GM23248 (cell line): ENCODE measurements around the gene PTPN21. TPM values are rescaled to one million over a fixed set of nuclear protein-coding genes. Genes with fewer than 3 reads are reported as not detected.

Source experiments
- DNase-seq: peaks from one replicate; pipeline ENCODE4 v3.0.0-alpha.2; 2015
- H2AFZ ChIP-seq: fragments of 200-600 bp; sonication (generic); 2 replicates; pipeline ENCODE4 v1.6.1; 2016; ENCODE audit warnings: antibody characterized with exemption
- H3F3A ChIP-seq: fragments of 200-600 bp; sonication (generic); 2 replicates; pipeline ENCODE4 v1.6.1; 2016; ENCODE audit warnings: mild to moderate bottlenecking, antibody characterized with exemption, mixed run types; ENCODE audit not compliant: insufficient read depth
- H3K27ac ChIP-seq: fragments of 200-600 bp; sonication (generic); 2 replicates; pipeline ENCODE4 v1.5.1; 2016; ENCODE audit warnings: mild to moderate bottlenecking
- H3K27me3 ChIP-seq: fragments of 200-600 bp; sonication (generic); replicated peaks from 2 replicates; pipeline ENCODE4 v1.6.1; 2016; ENCODE audit warnings: mild to moderate bottlenecking; ENCODE audit not compliant: insufficient read depth
- H3K36me3 ChIP-seq: fragments of 200-600 bp; sonication (generic); 2 replicates; pipeline ENCODE4 v1.6.1; 2016; ENCODE audit warnings: low read depth, mild to moderate bottlenecking
- H3K4me1 ChIP-seq: fragments of 200-600 bp; sonication (generic); 2 replicates; pipeline ENCODE4 v1.6.1; 2016; ENCODE audit warnings: mild to moderate bottlenecking; ENCODE audit not compliant: insufficient read depth
- H3K4me2 ChIP-seq: fragments of 200-600 bp; sonication (generic); one replicate; pipeline ENCODE4 v1.6.1; 2016; ENCODE audit warnings: mild to moderate bottlenecking; ENCODE audit not compliant: unreplicated experiment
- H3K4me3 ChIP-seq: fragments of 200-600 bp; sonication (generic); 2 replicates; pipeline ENCODE4 v1.5.1; 2016; ENCODE audit warnings: mild to moderate bottlenecking
- H3K79me2 ChIP-seq: fragments of 200-600 bp; sonication (generic); 2 replicates; pipeline ENCODE4 v1.6.1; 2016; ENCODE audit warnings: mild to moderate bottlenecking; ENCODE audit not compliant: insufficient read depth
- H3K9ac ChIP-seq: fragments of 200-600 bp; sonication (generic); 2 replicates; pipeline ENCODE4 v1.6.1; 2016; ENCODE audit warnings: mild to moderate bottlenecking
- H3K9me2 ChIP-seq: fragments of 200-600 bp; sonication (generic); 2 replicates; pipeline ENCODE4 v1.6.1; 2016; ENCODE audit warnings: mixed run types, mild to moderate bottlenecking, moderate library complexity; ENCODE audit not compliant: insufficient read depth
- H3K9me3 ChIP-seq: fragments of 200-600 bp; sonication (generic); one replicate; pipeline ENCODE4 v1.6.1; 2017; ENCODE audit warnings: low read depth
- H4K20me1 ChIP-seq: fragments of 200-600 bp; sonication (generic); 2 replicates; pipeline ENCODE4 v1.6.0; 2016; ENCODE audit not compliant: insufficient read depth
- EZH2 ChIP-seq: fragments of 200-600 bp; sonication (generic); IDR thresholded peaks from 2 replicates; pipeline ENCODE4 v1.6.1; 2018; ENCODE audit warnings: antibody characterized with exemption, mild to moderate bottlenecking; ENCODE audit not compliant: insufficient read depth, poor library complexity, severe bottlenecking
- EZH2phosphoT487 ChIP-seq: fragments of 200-600 bp; sonication (generic); IDR thresholded peaks from 2 replicates; pipeline ENCODE4 v1.6.1; 2018; ENCODE audit warnings: antibody characterized with exemption, moderate library complexity, mild to moderate bottlenecking, low read depth; ENCODE audit not compliant: insufficient read depth
- WGBS, 2 experiments: methylation state at CpG; one replicate each; pipeline ENCODE4 v1.1.6; 2015 to 2017; ENCODE audit warnings: low lambda C conversion rate in 2 of 2, low coverage in 1 of 2; ENCODE audit errors: missing lambda C conversion rate in 2 of 2; 5-methylcytosine and 5-hydroxymethylcytosine counted together
- in situ Hi-C: fragments of 300-500 bp; cut with MboI; formaldehyde crosslinking; loops from 2 replicates; pipeline ENCODE4 v1.15.0; 2020
- polyA plus RNA-seq: library from polyadenylated mRNA; unstranded; fragments of >200 nt; fragmentation: Nextera tagmentation; extraction: Ambion mirVana; gene quantifications from 2 replicates; pipeline ENCODE4 v1.2.1, GENCODE V29; 2016
- total RNA-seq: library from RNA; depleted of rRNA; stranded (reverse); fragments of >200 nt; shearing (Covaris generic); gene quantifications from 2 replicates; pipeline ENCODE4 v1.2.3, GENCODE V29; 2014

PTPN21 gene
- total and polyA plus RNA-seq, 2 experiments from 2014 or later = 5.7 to 13.3 TPM

DNA sequence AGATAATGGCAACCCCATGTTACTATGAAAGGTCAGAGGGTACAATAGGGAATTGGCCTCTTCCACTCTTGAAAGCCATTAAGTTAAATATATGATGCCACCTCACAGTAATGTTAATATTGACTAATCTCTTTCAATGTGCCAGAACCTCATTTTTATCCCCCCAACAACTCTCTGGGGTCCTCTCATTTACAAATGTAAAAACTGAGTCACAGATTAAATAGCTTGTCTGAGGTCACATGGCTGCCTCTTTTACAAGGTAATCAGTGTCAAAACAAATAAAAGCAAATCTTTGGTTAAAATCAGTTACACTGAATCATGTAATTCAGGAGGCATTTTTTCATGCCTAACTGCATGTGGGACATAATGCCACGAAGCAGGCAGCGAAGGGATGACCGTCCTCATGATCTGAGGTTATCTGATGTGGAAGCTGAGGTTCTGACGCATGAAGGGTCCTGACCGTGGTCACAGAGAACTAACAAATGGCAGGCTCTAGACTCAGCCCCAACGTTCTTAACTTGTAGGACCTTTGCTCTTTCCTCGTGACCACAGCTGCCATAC lies 78.5 kb downstream of the PTPN21 start:
- no peak overlapping the region for H3K9ac ChIP-seq
- no peak overlapping the region for H3K27ac ChIP-seq
- no peak for DNase-seq
- H4K20me1 ChIP-seq = no peaks in the 10 kb centered on the region
- in situ Hi-C loops = no loop called here
- peaks cover 10% of the 10 kb centered on the region for H3K4me1 ChIP-seq
- H3K79me2 ChIP-seq = peaks cover 7% of the 10 kb centered on the region
- no peak overlapping the region for H3K4me2 ChIP-seq
- H3K9me3 ChIP-seq = no peaks in the 10 kb centered on the region
- H3K36me3 ChIP-seq = peaks cover 25% of the 10 kb centered on the region
- no peak overlapping the region for H2AFZ ChIP-seq
- H3K27me3 ChIP-seq = no peaks in the 10 kb centered on the region
- 96 to 97% methylated on average over 7 of the region's 7 CpGs for WGBS, 2 experiments
- H3K9me2 ChIP-seq = no peaks in the 10 kb centered on the region
- H3F3A ChIP-seq = peaks cover 10% of the 10 kb centered on the region; the same call in 1 of the 2 replicates
- TF ChIP-seq EZH2phosphoT487 (no peak), EZH2 (no peak)
- H3K4me3 ChIP-seq = no peak overlapping the region

- no peaks in the 10 kb centered on the region for H3K9me3 ChIP-seq
- no peak overlapping the region for H2AFZ ChIP-seq
- in situ Hi-C loops = no loop called here
- no peak overlapping the region for H3K9ac ChIP-seq
- H3K9me2 ChIP-seq = no peaks in the 10 kb centered on the region
- H4K20me1 ChIP-seq = no peaks in the 10 kb centered on the region
- DNase-seq = no peak
- TF ChIP-seq EZH2 (no peak), EZH2phosphoT487 (no peak)
- H3F3A ChIP-seq = peaks cover 22% of the 10 kb centered on the region; the same call in 1 of the 2 replicates
- WGBS, 2 experiments = 88 to 100% methylated on average over 1 of the region's 1 CpG
- H3K27me3 ChIP-seq = no peaks in the 10 kb centered on the region
- no peak overlapping the region for H3K27ac ChIP-seq
- peaks cover 19% of the 10 kb centered on the region for H3K36me3 ChIP-seq
- H3K4me2 ChIP-seq = no peak overlapping the region
- H3K4me1 ChIP-seq = peaks cover 25% of the 10 kb centered on the region
- H3K4me3 ChIP-seq = no peak overlapping the region
- peaks cover 7% of the 10 kb centered on the region for H3K79me2 ChIP-seq
Measured at GRCh38 chr14:88473791-88474190, 81.0 kb downstream of the PTPN21 start.

DNA sequence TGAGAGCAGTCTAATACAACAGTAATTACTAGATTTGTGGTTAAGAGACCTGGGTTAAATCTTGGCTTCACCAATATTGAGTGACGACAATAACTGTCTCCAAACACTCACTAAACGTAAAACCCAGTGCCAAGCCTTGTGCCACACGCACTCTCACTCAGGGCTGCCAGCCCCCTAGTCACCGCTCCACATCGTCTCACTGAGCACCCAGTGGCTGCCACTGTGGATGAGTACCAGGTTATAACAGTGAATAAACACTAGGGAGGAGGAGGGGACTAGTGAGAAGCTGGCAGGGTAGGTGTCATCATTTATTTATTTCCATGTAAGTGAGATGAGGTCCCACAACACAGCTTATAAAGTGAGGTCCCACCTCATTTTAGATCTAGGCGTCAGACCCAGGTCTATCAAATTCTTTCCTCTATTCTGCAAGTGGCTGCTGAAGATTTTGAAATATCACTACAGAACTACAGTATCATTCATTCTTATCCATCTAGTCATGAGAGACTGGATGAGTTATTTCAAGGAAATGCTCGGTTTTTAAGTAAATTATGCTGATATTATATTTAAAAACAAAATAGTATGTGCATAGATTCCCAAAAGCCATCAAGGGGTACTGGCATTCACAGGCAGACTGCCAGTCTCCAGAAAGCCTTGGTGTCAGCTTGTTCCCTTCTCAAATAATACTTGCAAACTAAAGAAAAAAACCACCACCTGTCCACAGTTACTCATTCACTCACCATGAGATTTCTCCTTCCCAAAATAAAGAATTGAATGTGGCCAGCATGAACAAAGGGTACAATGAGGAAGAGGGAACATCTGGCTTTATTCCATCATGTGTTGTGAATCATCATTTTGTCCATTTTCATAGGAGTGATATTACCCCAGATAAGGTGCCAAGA lies 84.0 kb downstream of the PTPN21 start:
- Histone ChIP-seq H3K4me1 (peaks cover 30% of the 10 kb centered on the region), H3F3A (peaks cover 18% of the 10 kb centered on the region; the same call in 1 of the 2 replicates), H3K36me3 (peaks cover 28% of the 10 kb centered on the region), H3K79me2 (peaks cover 7% of the 10 kb centered on the region), H3K9me3 (no peaks in the 10 kb centered on the region), H3K9ac (no peak overlapping the region), H4K20me1 (no peaks in the 10 kb centered on the region), H2AFZ (no peak overlapping the region), H3K4me3 (no peak overlapping the region), H3K4me2 (no peak overlapping the region), H3K9me2 (no peaks in the 10 kb centered on the region), H3K27me3 (no peaks in the 10 kb centered on the region), H3K27ac (peak overlapping the region; percentile 23; the same call in 1 of the 2 replicates)
- 75 to 79% methylated on average over 7 of the region's 7 CpGs for WGBS, 2 experiments
- DNase-seq = peak; percentile 45
- in situ Hi-C loops = no loop called here
- TF ChIP-seq EZH2phosphoT487 = no peak
- no peak for TF ChIP-seq EZH2

- in situ Hi-C loops = no loop called here
- TF ChIP-seq EZH2phosphoT487 = no peak
- TF ChIP-seq EZH2 = no peak
- H3K9ac ChIP-seq = no peak overlapping the region
- peaks cover 31% of the 10 kb centered on the region for H3K36me3 ChIP-seq
- DNase-seq = peak; percentile 68
- no peaks in the 10 kb centered on the region for H3K9me2 ChIP-seq
- H3F3A ChIP-seq = peaks cover 18% of the 10 kb centered on the region; the same call in 1 of the 2 replicates
- H4K20me1 ChIP-seq = no peaks in the 10 kb centered on the region
- 26 to 27% methylated on average over 1 of the region's 1 CpG for WGBS, 2 experiments
- H3K79me2 ChIP-seq = no peaks in the 10 kb centered on the region
- no peaks in the 10 kb centered on the region for H3K9me3 ChIP-seq
- H2AFZ ChIP-seq = no peak overlapping the region
- H3K27ac ChIP-seq = peak overlapping the region; percentile 8; the same call in 1 of the 2 replicates
- H3K4me3 ChIP-seq = no peak overlapping the region
- no peaks in the 10 kb centered on the region for H3K27me3 ChIP-seq
- peaks cover 30% of the 10 kb centered on the region for H3K4me1 ChIP-seq
- H3K4me2 ChIP-seq = peak overlapping the region; percentile 27
Measured at GRCh38 chr14:88468406-88468805, 86.4 kb downstream of the PTPN21 start.
